DND-41 (cell line): ENCODE measurements around the gene LHPP.

Experiments used
- CTCF ChIP-seq: IDR thresholded peaks from 2 replicates; pipeline ENCODE4 v1.5.1; 2012; ENCODE audit warnings: borderline replicate concordance, low read length, moderate library complexity, mild to moderate bottlenecking; ENCODE audit not compliant: poor library complexity, severe bottlenecking; ENCODE audit errors: extremely low read depth
- EZH2 ChIP-seq: IDR thresholded peaks from 3 replicates; pipeline ENCODE4 v1.6.1; 2012; ENCODE audit warnings: borderline replicate concordance, low read depth, mild to moderate bottlenecking, moderate library complexity, low read length, inconsistent platforms; ENCODE audit not compliant: severe bottlenecking

- no peak for TF ChIP-seq CTCF
- no peak for TF ChIP-seq EZH2
These were observed 201.6 kb downstream of the LHPP start for GRCh38 chr10:124663228-124663627.
